ENCODE data around the gene JAG2. TPM values are rescaled to one million over a fixed set of nuclear protein-coding genes. Genes with fewer than 3 reads are reported as not detected.
A peak's percentile ranks its signal among the peaks of the same experiment; 100 is the strongest.

The JAG2 gene
- total RNA-seq, 1 donor from 2014 or later, result 26.1 TPM

DNA sequence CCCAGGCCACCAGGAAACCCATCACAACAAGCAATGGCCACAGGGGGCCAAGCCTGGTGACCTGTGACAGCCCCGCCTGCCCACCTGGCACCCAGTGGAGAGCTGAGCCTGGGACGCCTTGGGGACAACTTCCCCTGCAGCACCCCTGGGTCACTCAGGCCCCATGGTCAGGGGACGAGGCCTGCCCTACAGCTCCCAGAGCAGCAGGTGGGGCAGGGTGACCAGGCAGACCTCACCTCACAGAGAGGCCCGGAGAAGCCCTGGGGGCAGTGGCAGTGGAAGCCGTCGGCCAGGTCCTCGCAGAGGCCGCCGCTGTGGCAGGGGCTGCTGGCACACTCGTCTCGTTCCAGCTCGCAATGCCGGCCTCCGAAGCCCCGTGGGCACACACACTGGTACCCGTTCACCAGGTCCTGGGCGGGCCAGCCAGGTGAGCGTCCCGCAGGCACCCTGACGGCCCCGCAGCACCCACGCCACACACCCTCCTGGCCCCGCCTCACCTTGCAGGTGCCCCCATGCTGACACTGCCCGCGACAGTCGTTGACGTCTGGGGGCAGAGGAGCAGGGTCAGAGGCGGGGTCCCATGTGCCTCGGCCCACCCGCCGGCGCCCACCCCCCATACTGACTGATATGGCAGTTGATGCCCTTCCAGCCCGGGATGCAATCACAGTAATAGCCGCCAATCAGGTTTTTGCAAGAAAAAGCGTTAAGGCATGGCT is 18.1 kb downstream of the JAG2 start:
- TF ChIP-seq, protein P1, sequence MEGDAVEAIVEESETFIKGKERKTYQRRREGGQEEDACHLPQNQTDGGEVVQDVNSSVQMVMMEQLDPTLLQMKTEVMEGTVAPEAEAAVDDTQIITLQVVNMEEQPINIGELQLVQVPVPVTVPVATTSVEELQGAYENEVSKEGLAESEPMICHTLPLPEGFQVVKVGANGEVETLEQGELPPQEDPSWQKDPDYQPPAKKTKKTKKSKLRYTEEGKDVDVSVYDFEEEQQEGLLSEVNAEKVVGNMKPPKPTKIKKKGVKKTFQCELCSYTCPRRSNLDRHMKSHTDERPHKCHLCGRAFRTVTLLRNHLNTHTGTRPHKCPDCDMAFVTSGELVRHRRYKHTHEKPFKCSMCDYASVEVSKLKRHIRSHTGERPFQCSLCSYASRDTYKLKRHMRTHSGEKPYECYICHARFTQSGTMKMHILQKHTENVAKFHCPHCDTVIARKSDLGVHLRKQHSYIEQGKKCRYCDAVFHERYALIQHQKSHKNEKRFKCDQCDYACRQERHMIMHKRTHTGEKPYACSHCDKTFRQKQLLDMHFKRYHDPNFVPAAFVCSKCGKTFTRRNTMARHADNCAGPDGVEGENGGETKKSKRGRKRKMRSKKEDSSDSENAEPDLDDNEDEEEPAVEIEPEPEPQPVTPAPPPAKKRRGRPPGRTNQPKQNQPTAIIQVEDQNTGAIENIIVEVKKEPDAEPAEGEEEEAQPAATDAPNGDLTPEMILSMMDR (IDR thresholded peaks at IDR 0.05; ENCODE audit: borderline replicate concordance), result no peak
- Histone ChIP-seq H3K4me1 (peaks cover 39% of the 10 kb centered on the region), H3K4me3 (no peak overlapping the region), H3K27me3 (ENCODE audit: low read depth) (no peaks in the 10 kb centered on the region), H3K36me3 (peaks cover 62% of the 10 kb centered on the region), H3K9me3 (replicated peaks) (no peaks in the 10 kb centered on the region), H3K27ac (replicated peaks) (no peak overlapping the region)
- intact Hi-C loops (cut with micrococcal nuclease), result no loop called here
- peak; percentile 12 for DNase-seq

DNA sequence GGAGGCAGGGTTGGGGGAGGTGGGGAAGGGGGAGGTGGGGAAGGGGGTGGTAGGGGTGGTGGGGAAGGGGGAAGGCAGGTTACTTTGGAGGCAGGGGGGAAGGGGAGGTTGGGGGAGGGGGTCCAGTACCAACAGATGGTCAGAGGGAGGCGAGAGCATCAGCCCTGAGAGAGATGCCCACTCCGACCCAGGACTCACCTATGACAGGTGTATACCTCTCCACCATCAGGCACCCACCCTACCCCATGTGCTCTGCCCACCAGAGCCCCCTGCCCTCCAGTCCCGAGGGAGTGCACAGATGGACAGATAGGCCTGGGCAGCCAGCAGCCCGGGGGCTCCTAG is 18.6 kb downstream of the JAG2 start:
- DNase-seq, result peak; percentile 5
- Histone ChIP-seq H3K4me1 (peaks cover 34% of the 10 kb centered on the region), H3K27me3 (ENCODE audit: low read depth) (no peaks in the 10 kb centered on the region), H3K27ac (replicated peaks) (no peak overlapping the region), H3K4me3 (no peak overlapping the region), H3K9me3 (replicated peaks) (no peaks in the 10 kb centered on the region), H3K36me3 (peaks cover 62% of the 10 kb centered on the region)
- TF ChIP-seq, protein P1 (IDR thresholded peaks at IDR 0.05; ENCODE audit: borderline replicate concordance), result no peak
- intact Hi-C loops (cut with micrococcal nuclease), result no loop called here

DNA sequence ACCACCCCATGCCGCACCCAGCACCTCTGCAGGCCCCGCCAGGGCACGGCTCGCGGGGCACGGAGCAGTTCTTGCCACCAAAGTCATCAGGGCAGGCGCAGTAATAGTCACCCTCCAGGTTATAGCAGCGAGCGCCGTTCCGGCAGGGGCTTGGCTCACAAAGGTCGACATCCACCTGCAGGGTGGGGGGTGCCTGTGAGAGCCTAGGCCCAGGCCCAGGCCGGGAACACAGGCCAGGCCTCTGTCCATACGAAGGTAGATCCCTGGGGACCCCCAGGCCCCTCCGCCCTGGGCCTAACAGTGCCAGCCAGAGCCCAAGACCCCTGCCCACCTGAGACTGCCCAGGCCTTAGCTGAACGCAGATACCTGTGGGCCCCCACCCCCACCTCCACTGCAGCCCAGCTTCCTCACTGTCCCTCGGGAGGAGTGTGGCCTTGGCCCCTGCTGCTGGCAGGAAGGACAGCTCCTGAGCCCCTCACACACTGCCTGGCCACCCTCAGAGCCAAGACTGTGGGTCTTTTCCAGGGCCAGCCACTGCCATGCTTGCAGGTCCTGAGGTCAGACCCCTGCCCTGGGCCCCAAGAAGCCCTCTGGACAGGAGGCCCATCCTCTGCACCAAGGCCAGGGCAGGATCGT is 19.3 kb downstream of the JAG2 start:
- H3K27ac ChIP-seq (replicated peaks), result no peak overlapping the region
- peak; percentile 12 for DNase-seq
- no peak overlapping the region for H3K4me3 ChIP-seq
- peaks cover 28% of the 10 kb centered on the region for H3K4me1 ChIP-seq
- intact Hi-C loops (cut with micrococcal nuclease), result no loop called here
- TF ChIP-seq, protein P1 (IDR thresholded peaks at IDR 0.05; ENCODE audit: borderline replicate concordance), result no peak
- H3K9me3 ChIP-seq (replicated peaks), result no peaks in the 10 kb centered on the region
- no peaks in the 10 kb centered on the region for H3K27me3 ChIP-seq (ENCODE audit: low read depth)
- peaks cover 68% of the 10 kb centered on the region for H3K36me3 ChIP-seq

DNA sequence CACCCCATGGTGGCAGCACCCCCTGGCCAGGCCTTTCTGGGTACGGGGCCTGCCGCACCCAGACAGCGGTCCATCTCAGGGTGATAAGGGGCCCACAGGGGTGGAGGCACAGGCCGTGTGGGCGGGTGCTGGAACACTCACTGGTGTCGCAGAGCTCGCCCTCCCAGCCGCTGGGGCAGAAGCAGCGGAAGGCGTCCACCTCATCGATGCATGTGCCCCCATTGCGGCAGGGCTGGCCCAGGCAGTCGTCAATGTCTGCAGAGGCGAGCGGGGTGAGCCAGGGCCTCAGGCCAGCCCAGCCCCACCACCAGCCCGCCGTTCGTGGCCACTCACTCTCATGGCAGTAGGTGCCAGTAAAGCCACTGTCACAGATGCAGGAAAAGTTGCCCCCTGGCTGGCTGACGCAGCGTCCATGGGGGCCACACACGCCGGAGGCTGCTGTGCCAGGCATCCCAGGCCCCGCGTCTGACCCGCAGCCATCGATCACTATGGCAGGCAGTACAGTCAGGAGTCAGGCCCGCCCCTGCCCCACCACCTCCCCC is 19.9 kb downstream of the JAG2 start:
- TF ChIP-seq, protein P1 (IDR thresholded peaks at IDR 0.05; ENCODE audit: borderline replicate concordance), result no peak
- no peak overlapping the region for H3K4me3 ChIP-seq
- peak; percentile 11 for DNase-seq

DNA sequence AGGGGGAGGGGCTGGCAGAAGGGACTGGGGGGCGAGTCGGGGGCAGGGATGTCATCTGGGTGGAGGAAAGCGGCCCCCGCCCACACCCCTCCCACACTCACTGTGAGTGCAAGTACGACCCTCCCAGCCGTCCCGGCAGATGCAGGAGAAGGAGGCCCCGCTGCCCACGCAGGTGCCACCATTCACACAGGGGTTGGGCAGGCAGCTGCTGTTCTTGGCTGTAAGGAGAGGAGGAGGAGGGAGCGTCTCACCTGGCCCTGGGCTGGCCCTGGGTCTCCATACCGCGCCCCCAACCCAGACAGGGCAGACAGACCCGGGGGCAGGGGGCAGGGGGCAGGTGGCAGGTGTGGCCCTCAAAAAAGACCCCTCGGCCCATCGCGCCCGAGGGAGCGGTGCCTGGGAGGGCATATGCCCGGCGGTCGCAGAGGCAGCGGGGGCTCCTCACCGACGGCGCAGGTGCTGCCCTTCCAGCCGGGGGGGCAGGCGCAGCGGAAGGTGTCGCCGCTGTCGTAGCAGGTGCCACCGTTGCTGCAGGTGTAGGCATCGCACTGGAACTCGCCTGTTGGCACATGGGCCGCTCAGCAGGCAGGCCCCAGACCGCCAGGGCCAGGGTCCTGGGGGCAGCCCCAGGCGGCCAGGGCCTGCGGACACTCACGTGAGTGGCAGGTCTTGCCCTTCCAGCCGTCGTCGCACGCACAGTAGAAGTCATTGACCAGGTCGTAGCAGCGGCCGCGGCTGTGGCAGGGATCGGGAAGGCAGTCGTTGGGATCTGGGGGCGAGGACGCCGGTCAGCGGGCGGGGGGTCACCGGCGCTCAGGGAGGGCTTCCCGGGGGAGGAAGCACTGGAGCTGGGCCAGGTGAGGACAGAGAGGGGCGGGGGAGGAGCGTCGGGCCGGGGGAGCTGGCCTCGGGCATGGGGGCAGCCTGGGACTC is 20.6 kb downstream of the JAG2 start:
- no peak overlapping the region for H3K27ac ChIP-seq (replicated peaks)
- H3K27me3 ChIP-seq (ENCODE audit: low read depth), result no peaks in the 10 kb centered on the region
- H3K9me3 ChIP-seq (replicated peaks), result no peaks in the 10 kb centered on the region
- no peak overlapping the region for H3K4me3 ChIP-seq
- intact Hi-C loops (cut with micrococcal nuclease), result no loop called here
- DNase-seq, result peak; percentile 14
- H3K36me3 ChIP-seq, result peaks cover 70% of the 10 kb centered on the region
- peaks cover 15% of the 10 kb centered on the region for H3K4me1 ChIP-seq
- TF ChIP-seq, protein P1 (IDR thresholded peaks at IDR 0.05; ENCODE audit: borderline replicate concordance), result no peak

More for the DNA sequence above, 19.9 kb downstream of the JAG2 start:
- no peaks in the 10 kb centered on the region for H3K27me3 ChIP-seq (ENCODE audit: low read depth)
- H3K4me1 ChIP-seq, result peaks cover 22% of the 10 kb centered on the region
- H3K27ac ChIP-seq (replicated peaks), result no peak overlapping the region
- H3K36me3 ChIP-seq, result peaks cover 68% of the 10 kb centered on the region
- H3K9me3 ChIP-seq (replicated peaks), result no peaks in the 10 kb centered on the region
- intact Hi-C loops (cut with micrococcal nuclease), result no loop called here

Measured in left ventricle myocardium inferior (tissue), 1 donor.